WTC11 (cell line): ENCODE measurements around the gene RXFP3. TPM values are rescaled to one million over a fixed set of nuclear protein-coding genes. Genes with fewer than 3 reads are reported as not detected.

Source experiments
- ATAC-seq: fragments of 200-7000 bp; cut with Tn5 transposase; 2 replicates; pipeline ENCODE4 v1.10.0; 2021; ENCODE audit warnings: mild to moderate bottlenecking, moderate library complexity
- Bru-seq: library from RNA; stranded (reverse); fragments of 400-500 nt; gene quantifications from one replicate; lab custom pipeline; 2021; lab: Mats Ljungman, UMichigan
- CTCF ChIA-PET: fragments of 300-600 bp; sonication (Branson Sonifier 250); formaldehyde crosslinking; loops from one replicate; lab custom pipeline; 2021; ENCODE audit warnings: antibody characterized with exemption; lab: Charles Lee
- POLR2A ChIA-PET: fragments of 350-600 bp; sonication (Branson Sonifier 250); formaldehyde crosslinking; loops from one replicate; lab custom pipeline; 2021; ENCODE audit warnings: antibody characterized with exemption; lab: Charles Lee
- DNase-seq: peaks from one replicate; pipeline ENCODE4 v3.0.0; 2021; ENCODE audit warnings: low spot score
- H3K27ac Mint-ChIP-seq: 2 replicates; pipeline ENCODE4 v1.8.0; 2021; ENCODE audit warnings: mixed read lengths
- H3K27me3 Mint-ChIP-seq: 2 replicates; pipeline ENCODE4 v1.8.0; 2021; ENCODE audit warnings: low read depth, mild to moderate bottlenecking, moderate library complexity, mixed read lengths
- H3K36me3 Mint-ChIP-seq: 2 replicates; pipeline ENCODE4 v1.8.0; 2021; ENCODE audit warnings: mixed read lengths
- H3K4me1 Mint-ChIP-seq: 2 replicates; pipeline ENCODE4 v1.8.0; 2022; ENCODE audit warnings: mixed read lengths
- H3K4me3 Mint-ChIP-seq: 2 replicates; pipeline ENCODE4 v1.8.0; 2021; ENCODE audit warnings: mild to moderate bottlenecking, moderate library complexity, mixed read lengths
- H3K9me3 Mint-ChIP-seq: 2 replicates; pipeline ENCODE4 v1.8.0; 2021; ENCODE audit warnings: mixed read lengths
- CREB1 ChIP-seq: sonication (generic); formaldehyde crosslinking; IDR thresholded peaks from 2 replicates; pipeline ENCODE4 v1.8.0; 2023; ENCODE audit warnings: mild to moderate bottlenecking, missing genetic modification reagents
- CREM ChIP-seq: sonication (generic); formaldehyde crosslinking; IDR thresholded peaks from 2 replicates; pipeline ENCODE4 v1.8.1; 2022; ENCODE audit warnings: mild to moderate bottlenecking, missing genetic modification reagents, moderate library complexity
- E2F5 ChIP-seq: sonication (generic); formaldehyde crosslinking; IDR thresholded peaks from 2 replicates; pipeline ENCODE4 v1.8.1; 2022; ENCODE audit warnings: mild to moderate bottlenecking, moderate library complexity, missing genetic modification reagents
- EMX1 ChIP-seq: fragments of 250-450 bp; sonication (Bioruptor Pico); IDR thresholded peaks from 2 replicates; pipeline ENCODE4 v1.8.0; 2021; ENCODE audit warnings: mild to moderate bottlenecking
- ERG ChIP-seq: fragments of 250-450 bp; sonication (Bioruptor Pico); IDR thresholded peaks from 2 replicates; pipeline ENCODE4 v1.8.0; 2021; ENCODE audit warnings: mild to moderate bottlenecking
- ESRRA ChIP-seq: sonication (generic); formaldehyde crosslinking; IDR thresholded peaks from 2 replicates; pipeline ENCODE4 v1.8.1; 2022; ENCODE audit warnings: mild to moderate bottlenecking, missing genetic modification reagents, borderline replicate concordance
- FOXK1 ChIP-seq: sonication (generic); formaldehyde crosslinking; IDR thresholded peaks from 2 replicates; pipeline ENCODE4 v1.8.0; 2022; ENCODE audit warnings: mild to moderate bottlenecking, moderate library complexity, missing genetic modification reagents
- HMGXB4 ChIP-seq: sonication (generic); formaldehyde crosslinking; IDR thresholded peaks from 2 replicates; pipeline ENCODE4 v1.8.1; 2023; ENCODE audit warnings: mild to moderate bottlenecking, moderate library complexity, missing genetic modification reagents
- IRF1 ChIP-seq: sonication (generic); formaldehyde crosslinking; IDR thresholded peaks from 2 replicates; pipeline ENCODE4 v1.8.0; 2023; ENCODE audit warnings: missing genetic modification reagents
- PRRX2 ChIP-seq: fragments of 250-450 bp; sonication (Bioruptor Pico); IDR thresholded peaks from 2 replicates; pipeline ENCODE4 v1.8.0; 2021; ENCODE audit warnings: mild to moderate bottlenecking
- SMAD3 ChIP-seq: sonication (generic); formaldehyde crosslinking; IDR thresholded peaks from 2 replicates; pipeline ENCODE4 v1.8.0; 2022; ENCODE audit warnings: missing genetic modification reagents, mild to moderate bottlenecking, borderline replicate concordance
- TCF7 ChIP-seq: sonication (generic); formaldehyde crosslinking; IDR thresholded peaks from 2 replicates; pipeline ENCODE4 v1.8.0; 2022; ENCODE audit warnings: mild to moderate bottlenecking, low read depth, missing genetic modification reagents, moderate library complexity
- TEAD4 ChIP-seq: sonication (generic); formaldehyde crosslinking; IDR thresholded peaks from 2 replicates; pipeline ENCODE4 v1.8.0; 2022; ENCODE audit warnings: mild to moderate bottlenecking, missing genetic modification reagents
- USF1 ChIP-seq: sonication (generic); formaldehyde crosslinking; IDR thresholded peaks from 2 replicates; pipeline ENCODE4 v1.8.0; 2022; ENCODE audit warnings: mild to moderate bottlenecking, missing genetic modification reagents
- ZBTB21 ChIP-seq: sonication (generic); formaldehyde crosslinking; IDR thresholded peaks from 2 replicates; pipeline ENCODE4 v1.8.1; 2023; ENCODE audit warnings: mild to moderate bottlenecking, missing genetic modification reagents, borderline replicate concordance
- ZNF232 ChIP-seq: sonication (generic); formaldehyde crosslinking; IDR thresholded peaks from 2 replicates; pipeline ENCODE4 v1.8.0; 2022; ENCODE audit warnings: mild to moderate bottlenecking, missing genetic modification reagents
- ZNF263 ChIP-seq: sonication (generic); formaldehyde crosslinking; IDR thresholded peaks from 2 replicates; pipeline ENCODE4 v1.8.1; 2022; ENCODE audit warnings: low read depth, mild to moderate bottlenecking, moderate library complexity, missing genetic modification reagents
- ZNF281 ChIP-seq: sonication (generic); formaldehyde crosslinking; IDR thresholded peaks from 2 replicates; pipeline ENCODE4 v1.8.0; 2023; ENCODE audit warnings: mild to moderate bottlenecking, missing genetic modification reagents
- ZNF416 ChIP-seq: fragments of 250-450 bp; sonication (Bioruptor Pico); IDR thresholded peaks from 2 replicates; pipeline ENCODE4 v1.9.0; 2021; ENCODE audit warnings: mild to moderate bottlenecking, inconsistent platforms
- ZNF512 ChIP-seq: sonication (generic); formaldehyde crosslinking; IDR thresholded peaks from 2 replicates; pipeline ENCODE4 v1.8.1; 2022; ENCODE audit warnings: missing genetic modification reagents, borderline replicate concordance
- long read RNA-seq, 3 experiments: library from RNA in 1 of 3; library from capped mRNA in 1 of 3; library from polyadenylated mRNA in 1 of 3; unstranded in 2 of 3; stranded (forward) in 1 of 3; transcript quantifications; one replicate each; pipeline ENCODE4 v2.0.0, GENCODE V29; 2021
- total RNA-seq: library from RNA; stranded (reverse); gene quantifications from 3 replicates; pipeline ENCODE4 v1.2.3, GENCODE V29; 2021

The RXFP3 gene
- total RNA-seq = 0.09 to 0.41 TPM (median 0.22 TPM) in 3 replicates
- Bru-seq, nascent RNA = not detected
- long read RNA-seq, experiment 1 = 0 reads
- long read RNA-seq, experiment 2 = 0 reads
- long read RNA-seq, experiment 3 = 0 reads

- no peaks in the 10 kb centered on the region for H3K9me3 Mint-ChIP-seq
- peak; percentile 47 for ATAC-seq
- TF ChIP-seq ZNF416 (CRISPR knock-in tag) (no peak), ZNF263 (CRISPR knock-in tag) (no peak), HMGXB4 (CRISPR knock-in tag) (0 out of 2 replicates have a peak, but pooled peaks have one; percentile 23), CREM (CRISPR knock-in tag) (no peak), CREB1 (CRISPR knock-in tag) (no peak), ERG (CRISPR knock-in tag) (no peak), ZNF232 (CRISPR knock-in tag) (0 out of 2 replicates have a peak, but pooled peaks have one; percentile 4), E2F5 (CRISPR knock-in tag) (0 out of 2 replicates have a peak, but pooled peaks have one; percentile 11), IRF1 (CRISPR knock-in tag) (0 out of 2 replicates have a peak, but pooled peaks have one; percentile 31), PRRX2 (CRISPR knock-in tag) (no peak), ZBTB21 (CRISPR knock-in tag) (no peak), USF1 (CRISPR knock-in tag) (no peak), EMX1 (CRISPR knock-in tag) (no peak), TCF7 (no peak)
- TF ChIP-seq, all 79 proteins: peak for 4
- H3K4me1 Mint-ChIP-seq = peaks cover 24% of the 10 kb centered on the region
- peak within 1 kb of the TSS; percentile 82 for H3K4me3 Mint-ChIP-seq
- H3K36me3 Mint-ChIP-seq = no peaks in the 10 kb centered on the region
- ChIA-PET CTCF (interaction anchor here (1.0 to 3.2 kb wide), 15 partner anchors 9 to 501 kb away, joined by 3 to 57 read pairs (median 4); partner anchors contain the start of gene ADAMTS12), POLR2A (interaction anchor here (1.0 kb wide), 1 partner anchor 45 kb away, joined by 3 read pairs; the partner anchor contains the start of gene ADAMTS12)
- peaks cover 29% of the 10 kb centered on the region for H3K27me3 Mint-ChIP-seq
- DNase-seq = no peak
- H3K27ac Mint-ChIP-seq = no peak within 1 kb of the TSS
Measured at GRCh38 chr5:33936381-33937016, at the start of gene RXFP3. TSS of gene RXFP3 (plus strand) at chr5:33936386. CDS start at chr5:33936741, 355 bp downstream.

- Mint-ChIP-seq H3K4me1 (peaks cover 28% of the 10 kb centered on the region), H3K27ac (no peak overlapping the region), H3K36me3 (no peaks in the 10 kb centered on the region), H3K27me3 (peaks cover under 1% of the 10 kb centered on the region; the same call in 1 of the 2 replicates), H3K9me3 (no peaks in the 10 kb centered on the region), H3K4me3 (no peak overlapping the region)
- CTCF ChIA-PET = interaction anchor here (1.2 kb wide), 1 partner anchor 82 kb away, joined by 3 read pairs; no protein-coding TSS in a partner anchor
- ATAC-seq = no peak
- DNase-seq = no peak
- TF ChIP-seq ZNF416 (CRISPR knock-in tag) = no peak
- no peak for TF ChIP-seq SMAD3 (CRISPR knock-in tag)
- POLR2A ChIA-PET = no interaction called here
Measured at GRCh38 chr5:33887268-33887667, 48.9 kb upstream of the RXFP3 start.

GRCh38 chr5:33888587-33888986 is 47.6 kb upstream of the RXFP3 start:
- peaks cover 14% of the 10 kb centered on the region for H3K27me3 Mint-ChIP-seq
- ChIA-PET CTCF (no interaction called here), POLR2A (no interaction called here)
- peaks cover 36% of the 10 kb centered on the region for H3K4me1 Mint-ChIP-seq
- DNase-seq (no peak), ATAC-seq (no peak)
- no peaks in the 10 kb centered on the region for H3K9me3 Mint-ChIP-seq
- no peaks in the 10 kb centered on the region for H3K36me3 Mint-ChIP-seq
- no peak overlapping the region for H3K4me3 Mint-ChIP-seq
- no peak overlapping the region for H3K27ac Mint-ChIP-seq
- TF ChIP-seq ESRRA (CRISPR knock-in tag) (no peak), ZNF512 (CRISPR knock-in tag) (no peak), USF1 (CRISPR knock-in tag) (no peak), ZNF281 (no peak), FOXK1 (CRISPR knock-in tag) (no peak), TEAD4 (CRISPR knock-in tag) (no peak)
